Aorta (tissue), 5 donors: Measurements from ENCODE around the gene SAMD3. TPM values are rescaled to one million over a fixed set of nuclear protein-coding genes. Genes with fewer than 3 reads are reported as not detected.
"Not testable (repeated sequence)": the region's sequence is repeated elsewhere in the genome, so short reads cannot be mapped to it uniquely, and the experiment has no call there.

Source experiments
- ATAC-seq: fragments of 200-7000 bp; cut with Tn5 transposase; one replicate; pipeline ENCODE4 v1.9.1; 2022; ENCODE audit warnings: moderate library complexity; ENCODE audit not compliant: low FRiP score
- DNase-seq, 2 donors: peaks; one replicate each; pipeline ENCODE4 v3.0.0-alpha.2; 2020
- H3K27ac ChIP-seq, 2 donors: one replicate each; pipeline ENCODE4 v1.5.1; 2013; ENCODE audit warnings: low read length in 2 of 2, mild to moderate bottlenecking in 2 of 2, moderate library complexity in 2 of 2, control low read depth in 1 of 2, inconsistent platforms in 1 of 2, low read depth in 1 of 2
- H3K27me3 ChIP-seq, 2 donors: one replicate each; pipeline ENCODE4 v1.6.1; 2013; ENCODE audit warnings: control low read depth in 1 of 2, low read length in 1 of 2, mild to moderate bottlenecking in 1 of 2, moderate library complexity in 1 of 2; ENCODE audit not compliant: insufficient read depth in 2 of 2, control insufficient read depth in 1 of 2
- H3K36me3 ChIP-seq, 2 donors: one replicate each; pipeline ENCODE4 v1.6.1; 2013; ENCODE audit warnings: control low read depth in 1 of 2, low read length in 1 of 2, mild to moderate bottlenecking in 1 of 2; ENCODE audit not compliant: insufficient read depth in 2 of 2, control insufficient read depth in 1 of 2
- H3K4me1 ChIP-seq, 2 donors: one replicate each; pipeline ENCODE4 v1.6.1; 2013; ENCODE audit warnings: low read length in 2 of 2, control low read depth in 1 of 2, mild to moderate bottlenecking in 1 of 2, moderate library complexity in 1 of 2; ENCODE audit not compliant: insufficient read depth in 2 of 2, control insufficient read depth in 1 of 2
- H3K4me3 ChIP-seq, 2 donors: one replicate each; pipeline ENCODE4 v1.5.1; 2013; ENCODE audit warnings: low read length in 2 of 2, control low read depth in 1 of 2, mild to moderate bottlenecking in 1 of 2
- H3K9me3 ChIP-seq: one replicate; pipeline ENCODE4 v1.6.1; 2013; ENCODE audit warnings: mild to moderate bottlenecking, low read length; ENCODE audit not compliant: control insufficient read depth
- whole genome bisulfite sequencing, 2 donors: extraction: QIAGEN DNeasy Blood & Tissue Kit; methylation state at CpG; one replicate each; pipeline ENCODE4 v1.1.7; 2013; 5-methylcytosine and 5-hydroxymethylcytosine counted together
- intact Hi-C, 2 donors: fragments of 100-400 bp; cut with DNase I; formaldehyde crosslinking; loops; one replicate each; pipeline versions ENCODE4 v1.14.2 to v1.15.0; 2022
- polyA plus RNA-seq, 2 donors: library from polyadenylated mRNA; stranded (reverse); fragments of 200-250 nt; gene quantifications; one replicate each; pipeline ENCODE4 v1.2.3, GENCODE V29; 2013
- total RNA-seq, 2 donors: library from RNA; stranded (reverse); fragmentation: NEBNext Ultra II Directional; extraction: Animal tissue kit (Norgen Biotek cat#: 25700); gene quantifications; one replicate each; pipeline ENCODE4 v1.2.1, GENCODE V29; 2021
- donor health status: healthy with polysubstance abuse.
- donor health status: Bipolar disorder and iron deficiency.
- donor health status: DM: no; HTN: no; CAD: no.
- donor health status: DM: no; HTN: no; CAD: no.
- donor health status: DM: yes; HTN: yes; CAD: no.

SAMD3 gene
- total and polyA plus RNA-seq, 4 donors, result 1.2 to 2.7 TPM; not detected in 2

DNA sequence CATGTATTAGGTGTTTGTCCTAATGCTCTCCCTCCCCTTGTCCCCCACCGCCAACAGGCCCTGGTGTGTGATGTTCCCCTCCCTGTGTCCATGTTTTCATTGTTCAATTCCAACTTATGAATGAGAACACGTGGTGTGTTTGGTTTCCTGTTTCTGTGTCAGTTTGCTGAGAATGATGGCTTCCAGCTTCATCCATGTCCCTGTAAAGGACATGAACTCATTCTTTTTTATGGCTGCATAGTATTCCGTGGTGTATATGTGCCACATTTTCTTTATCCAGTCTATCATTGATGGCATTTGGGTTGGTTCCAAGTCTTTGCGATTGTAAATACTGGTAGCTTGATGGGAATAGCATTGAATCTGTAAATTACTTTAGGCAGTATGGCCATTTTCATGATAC, 52.6 kb downstream of the SAMD3 start:
- H3K9me3 ChIP-seq, H3K4me3 ChIP-seq, H3K4me1 ChIP-seq, H3K27me3 ChIP-seq, DNase-seq, intact Hi-C loops, ATAC-seq, H3K27ac ChIP-seq, H3K36me3 ChIP-seq: not testable (repeated sequence)
- 82 to 86% methylated on average over 4 of the region's 4 CpGs for WGBS, 2 donors

DNA sequence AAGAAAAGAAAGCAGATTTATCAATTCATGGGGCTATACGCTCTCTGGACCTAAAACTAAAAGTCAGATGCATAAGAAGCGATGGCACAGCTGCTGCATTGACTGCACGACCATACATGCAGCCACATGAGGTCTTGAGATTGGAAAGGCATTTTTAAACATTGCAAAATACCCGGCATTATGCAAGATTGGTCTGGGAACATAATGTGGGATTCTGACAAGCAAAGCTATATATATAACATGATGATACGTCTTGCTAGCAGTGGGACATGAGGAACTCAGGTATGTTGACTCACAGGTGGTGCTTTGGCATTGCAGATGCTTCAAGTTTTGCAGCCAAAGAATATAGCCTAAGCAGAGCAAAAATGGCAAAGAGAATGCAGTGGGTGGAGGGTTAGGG, 55.1 kb downstream of the SAMD3 start:
- intact Hi-C loops, result no loop called here

DNA sequence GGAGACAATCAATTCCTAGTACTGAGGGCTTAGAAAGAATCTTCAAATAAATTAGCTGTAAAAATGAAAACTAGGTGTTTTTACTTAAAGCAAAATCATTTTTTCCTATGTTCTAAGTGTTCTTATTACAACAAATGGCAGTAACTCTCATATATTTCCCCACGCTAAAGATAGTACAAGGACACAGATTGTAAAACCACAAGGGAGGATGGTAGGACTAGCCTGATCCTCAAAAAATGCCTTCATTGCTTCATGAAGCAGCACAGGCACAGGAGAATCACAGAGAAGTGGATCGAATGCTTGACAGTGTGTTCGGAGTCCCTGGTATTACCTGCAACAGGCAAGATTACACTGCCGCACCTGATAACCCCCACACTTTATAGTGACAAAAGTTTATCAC, 58.5 kb downstream of the SAMD3 start:
- Histone ChIP-seq H3K27me3 (no peaks in the 10 kb centered on the region), H3K4me1 (no peaks in the 10 kb centered on the region), H3K36me3 (no peaks in the 10 kb centered on the region), H3K4me3 (no peak overlapping the region), H3K9me3 (peaks cover 4% of the 10 kb centered on the region), H3K27ac (no peak overlapping the region)
- intact Hi-C loops, result no loop called here
- DNase-seq (no peak), ATAC-seq (no peak)
- 70 to 83% methylated on average over 4 of the region's 4 CpGs for whole genome bisulfite sequencing, 2 donors

More for the DNA sequence above, 55.1 kb downstream of the SAMD3 start:
- no peaks in the 10 kb centered on the region for H3K4me1 ChIP-seq
- H3K36me3 ChIP-seq, result no peaks in the 10 kb centered on the region
- WGBS, 2 donors, result 53 to 69% methylated on average over 5 of the region's 5 CpGs
- DNase-seq (no peak), ATAC-seq (no peak)
- no peaks in the 10 kb centered on the region for H3K27me3 ChIP-seq
- H3K4me3 ChIP-seq, result no peak overlapping the region
- H3K9me3 ChIP-seq, result peaks cover 4% of the 10 kb centered on the region
- no peak overlapping the region for H3K27ac ChIP-seq

DNA sequence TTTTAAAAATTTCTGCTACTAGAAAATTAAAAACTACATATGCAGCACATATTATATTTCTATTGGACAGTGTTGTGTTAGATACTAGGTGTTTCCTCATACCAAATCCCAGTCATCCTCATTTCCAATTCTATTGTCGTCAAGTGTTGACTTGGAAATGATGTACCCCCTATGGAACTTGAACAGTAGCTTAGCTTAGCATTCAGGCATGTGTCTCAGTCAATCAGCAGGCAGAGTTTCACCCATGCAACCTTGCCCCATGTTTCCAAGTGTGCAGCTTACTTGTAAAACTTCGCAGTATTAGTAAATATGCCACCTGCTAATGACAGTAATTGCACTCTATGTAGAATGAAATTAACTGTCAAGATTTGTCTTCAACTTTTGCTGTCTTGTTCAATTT, 59.5 kb downstream of the SAMD3 start:
- no peaks in the 10 kb centered on the region for H3K27me3 ChIP-seq
- no peaks in the 10 kb centered on the region for H3K4me1 ChIP-seq
- no peak for ATAC-seq
- H3K9me3 ChIP-seq, result peaks cover 4% of the 10 kb centered on the region
- no peaks in the 10 kb centered on the region for H3K36me3 ChIP-seq
- H3K27ac ChIP-seq, result no peak overlapping the region
- 86 to 92% methylated on average over 2 of the region's 2 CpGs for WGBS, 2 donors
- intact Hi-C loops, result no loop called here
- H3K4me3 ChIP-seq, result no peak overlapping the region
- no peak for DNase-seq

DNA sequence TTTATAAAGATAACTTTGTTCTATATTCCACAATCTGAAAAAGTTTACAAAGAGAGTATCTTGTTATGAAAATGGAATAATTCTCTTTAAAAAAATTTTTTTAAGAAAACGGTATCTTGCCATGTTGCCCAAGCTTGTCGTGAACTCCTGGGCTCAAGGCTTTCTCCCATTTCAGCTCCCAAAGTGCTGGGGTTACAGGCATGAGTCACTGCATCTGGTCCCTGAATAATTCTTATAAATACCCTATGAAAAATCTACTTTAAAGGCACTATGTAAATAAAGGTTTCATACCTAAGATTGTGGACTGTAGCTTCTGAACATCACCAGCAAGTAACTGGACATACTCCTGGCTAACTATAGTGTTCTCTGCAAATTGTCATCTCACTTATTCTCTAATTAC, 60.3 kb downstream of the SAMD3 start:
- WGBS, 2 donors, result 88 to 91% methylated on average over 2 of the region's 2 CpGs
- no peaks in the 10 kb centered on the region for H3K36me3 ChIP-seq
- H3K4me1 ChIP-seq, result no peaks in the 10 kb centered on the region
- H3K27me3 ChIP-seq, result no peaks in the 10 kb centered on the region
- intact Hi-C loops, result no loop called here
- ATAC-seq (no peak), DNase-seq (no peak)
- peaks cover 4% of the 10 kb centered on the region for H3K9me3 ChIP-seq
- no peak overlapping the region for H3K4me3 ChIP-seq
- H3K27ac ChIP-seq, result no peak overlapping the region

DNA sequence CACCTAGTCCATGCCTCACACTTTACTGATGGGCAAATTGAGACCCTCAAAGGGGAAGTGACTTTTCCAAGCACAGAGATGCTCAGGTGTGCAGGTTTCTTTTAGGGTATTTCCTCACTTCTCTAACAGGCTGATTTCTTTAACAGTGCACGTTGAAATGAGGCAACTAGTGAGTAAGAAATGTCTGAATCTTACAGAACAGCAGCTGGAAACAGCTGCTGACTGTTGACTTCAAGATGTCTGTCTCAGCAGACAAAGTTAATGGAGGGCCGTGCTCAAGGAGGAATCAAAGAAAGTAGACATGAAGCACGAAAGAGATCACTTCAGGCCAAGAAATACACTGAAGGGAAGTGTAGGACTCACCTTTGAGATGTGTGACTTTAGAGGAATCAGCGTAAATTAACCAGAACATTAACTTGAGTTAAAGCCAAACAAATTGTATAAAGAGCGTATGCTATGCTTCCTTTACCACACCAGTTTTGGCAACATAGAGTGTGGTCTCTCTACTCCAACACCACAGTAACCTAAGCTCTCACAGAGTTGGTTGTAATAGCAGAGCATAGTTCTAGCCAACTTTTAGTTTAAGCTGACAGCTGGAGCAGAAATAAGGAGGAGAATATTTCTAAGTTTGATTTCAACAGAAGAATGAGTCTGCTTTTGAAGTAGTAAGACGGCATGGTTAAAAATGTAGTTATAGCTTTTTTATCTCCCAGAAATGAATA, 60.9 kb downstream of the SAMD3 start:
- Histone ChIP-seq H3K9me3 (peaks cover 4% of the 10 kb centered on the region), H3K4me3 (no peak overlapping the region), H3K4me1 (no peaks in the 10 kb centered on the region), H3K27ac (no peak overlapping the region), H3K36me3 (no peaks in the 10 kb centered on the region), H3K27me3 (no peaks in the 10 kb centered on the region)
- no peak for DNase-seq
- ATAC-seq, result no peak
- intact Hi-C loops, result no loop called here
- WGBS, 2 donors, result 51 to 52% methylated on average over 6 of the region's 6 CpGs

DNA sequence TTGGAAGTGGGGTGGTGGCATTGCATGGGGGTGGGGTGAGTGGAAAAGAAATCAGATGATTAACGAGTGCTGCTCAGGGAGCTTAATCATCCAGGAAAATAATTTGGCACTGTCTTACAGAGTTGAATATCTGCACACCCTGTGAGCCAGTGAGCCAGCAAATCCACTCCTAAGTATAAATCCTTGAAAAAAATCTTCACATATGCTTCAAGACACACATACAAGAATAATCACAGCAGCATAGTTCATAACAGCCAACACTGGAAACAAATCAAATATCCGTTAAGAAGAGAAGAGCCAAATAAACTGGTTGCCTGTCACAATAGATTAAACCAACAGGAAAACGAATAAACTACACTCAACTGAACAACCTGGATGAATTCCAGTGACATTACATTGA, 62.8 kb downstream of the SAMD3 start:
- Histone ChIP-seq H3K36me3 (no peaks in the 10 kb centered on the region), H3K27ac (no peak overlapping the region), H3K27me3 (no peaks in the 10 kb centered on the region), H3K9me3 (peaks cover 4% of the 10 kb centered on the region), H3K4me1 (no peaks in the 10 kb centered on the region), H3K4me3 (no peak overlapping the region)
- intact Hi-C loops, result no loop called here
- ATAC-seq (no peak), DNase-seq (no peak)
- WGBS, 2 donors, result 66 to 69% methylated on average over 3 of the region's 3 CpGs

DNA sequence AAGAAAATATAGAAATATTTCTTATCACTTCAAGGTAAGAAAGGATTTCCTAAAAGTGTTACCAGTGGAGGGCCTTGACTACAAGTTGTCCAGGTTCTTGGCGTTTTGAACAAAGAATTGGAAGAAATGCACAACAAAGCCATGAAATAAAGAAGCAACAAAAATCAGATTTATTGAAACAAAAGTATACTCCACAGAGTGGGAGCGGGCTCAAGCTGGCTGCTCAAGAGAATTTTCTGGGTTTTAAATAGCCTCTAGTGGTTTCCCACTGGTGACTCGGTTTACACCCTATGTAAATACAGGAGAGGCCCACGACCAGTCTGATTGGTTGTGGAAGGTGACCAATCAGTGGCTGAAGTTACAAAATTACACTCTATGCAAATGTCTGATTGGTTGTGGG, 64.2 kb downstream of the SAMD3 start:
- H3K4me3 ChIP-seq, result no peak overlapping the region
- H3K27ac ChIP-seq, result no peak overlapping the region
- no peaks in the 10 kb centered on the region for H3K4me1 ChIP-seq
- no peaks in the 10 kb centered on the region for H3K36me3 ChIP-seq
- ATAC-seq, result no peak
- no peaks in the 10 kb centered on the region for H3K9me3 ChIP-seq
- intact Hi-C loops, result no loop called here
- H3K27me3 ChIP-seq, result no peaks in the 10 kb centered on the region
- DNase-seq, result no peak
- 88% methylated on average over 4 of the region's 4 CpGs for WGBS, 2 donors

DNA sequence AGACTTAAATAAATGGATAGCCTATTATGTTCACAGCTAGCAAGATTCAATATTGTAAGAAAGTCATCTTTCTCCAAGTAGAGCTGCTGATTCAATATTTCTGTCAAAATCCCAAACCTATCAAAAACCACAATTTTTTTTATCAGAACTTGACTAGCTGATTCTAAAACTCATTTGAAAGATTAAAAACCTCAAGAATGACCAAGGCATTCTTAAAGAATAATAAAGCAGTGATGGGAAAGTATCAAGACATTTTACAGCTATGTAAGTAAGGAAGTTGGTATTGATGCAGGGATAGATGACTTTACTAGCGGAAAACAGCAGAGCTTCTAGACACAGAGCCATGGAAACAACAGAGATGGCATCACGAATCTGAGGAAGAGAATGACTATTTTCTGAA, 64.7 kb downstream of the SAMD3 start:
- ATAC-seq, result no peak
- intact Hi-C loops, result no loop called here
- WGBS, 2 donors, result 82 to 85% methylated on average over 2 of the region's 2 CpGs
- Histone ChIP-seq H3K4me1 (no peaks in the 10 kb centered on the region), H3K27ac (no peak overlapping the region), H3K36me3 (no peaks in the 10 kb centered on the region), H3K9me3 (no peaks in the 10 kb centered on the region), H3K4me3 (no peak overlapping the region), H3K27me3 (no peaks in the 10 kb centered on the region)
- DNase-seq, result no peak
